Measurements from ENCODE around the gene TLDC2. TPM values are rescaled to one million over a fixed set of nuclear protein-coding genes. Genes with fewer than 3 reads are reported as not detected.
"Not testable (repeated sequence)": the region's sequence is repeated elsewhere in the genome, so short reads cannot be mapped to it uniquely, and the experiment has no call there.

TLDC2 gene
- polyA plus RNA-seq, 1 donor from 2014 or later: not detected

- Histone ChIP-seq H3K27me3 (ENCODE audit: insufficient read depth, low read depth, low read length) (no peaks in the 10 kb centered on the region), H3K27ac (ENCODE audit: low read length) (no peak overlapping the region), H4K20me1 (ENCODE audit: insufficient read depth) (no peaks in the 10 kb centered on the region), H3K9me3 (ENCODE audit: low read length) (no peaks in the 10 kb centered on the region), H3K79me2 (replicated peaks; ENCODE audit: insufficient read depth, low read length) (no peaks in the 10 kb centered on the region), H3K9me2 (ENCODE audit: insufficient read depth, low read length) (no peaks in the 10 kb centered on the region), H3K36me3 (ENCODE audit: insufficient read depth, low read length) (no peaks in the 10 kb centered on the region), H3K9ac (ENCODE audit: low read length) (no peak overlapping the region), H2AFZ (ENCODE audit: low read depth, low read length) (no peak overlapping the region), H3K4me2 (ENCODE audit: low read length) (no peak overlapping the region), H3K4me3 (ENCODE audit: low read length) (no peak overlapping the region), H3F3A (ENCODE audit: insufficient read depth, low read length, poor library complexity, severe bottlenecking) (no peaks in the 10 kb centered on the region)
- no peak for TF ChIP-seq SMC3 (conservative IDR thresholded peaks at IDR 0.05; ENCODE audit: poor library complexity)
- no peak for TF ChIP-seq EZH2 (IDR thresholded peaks at IDR 0.05; ENCODE audit: borderline replicate concordance, insufficient read depth, low read length, poor library complexity, severe bottlenecking)
- no peak for TF ChIP-seq POLR2AphosphoS5 (IDR thresholded peaks at IDR 0.05)
- no peak for TF ChIP-seq EP300 (conservative IDR thresholded peaks at IDR 0.05; ENCODE audit: poor library complexity, severe bottlenecking)
- TF ChIP-seq, protein P1, sequence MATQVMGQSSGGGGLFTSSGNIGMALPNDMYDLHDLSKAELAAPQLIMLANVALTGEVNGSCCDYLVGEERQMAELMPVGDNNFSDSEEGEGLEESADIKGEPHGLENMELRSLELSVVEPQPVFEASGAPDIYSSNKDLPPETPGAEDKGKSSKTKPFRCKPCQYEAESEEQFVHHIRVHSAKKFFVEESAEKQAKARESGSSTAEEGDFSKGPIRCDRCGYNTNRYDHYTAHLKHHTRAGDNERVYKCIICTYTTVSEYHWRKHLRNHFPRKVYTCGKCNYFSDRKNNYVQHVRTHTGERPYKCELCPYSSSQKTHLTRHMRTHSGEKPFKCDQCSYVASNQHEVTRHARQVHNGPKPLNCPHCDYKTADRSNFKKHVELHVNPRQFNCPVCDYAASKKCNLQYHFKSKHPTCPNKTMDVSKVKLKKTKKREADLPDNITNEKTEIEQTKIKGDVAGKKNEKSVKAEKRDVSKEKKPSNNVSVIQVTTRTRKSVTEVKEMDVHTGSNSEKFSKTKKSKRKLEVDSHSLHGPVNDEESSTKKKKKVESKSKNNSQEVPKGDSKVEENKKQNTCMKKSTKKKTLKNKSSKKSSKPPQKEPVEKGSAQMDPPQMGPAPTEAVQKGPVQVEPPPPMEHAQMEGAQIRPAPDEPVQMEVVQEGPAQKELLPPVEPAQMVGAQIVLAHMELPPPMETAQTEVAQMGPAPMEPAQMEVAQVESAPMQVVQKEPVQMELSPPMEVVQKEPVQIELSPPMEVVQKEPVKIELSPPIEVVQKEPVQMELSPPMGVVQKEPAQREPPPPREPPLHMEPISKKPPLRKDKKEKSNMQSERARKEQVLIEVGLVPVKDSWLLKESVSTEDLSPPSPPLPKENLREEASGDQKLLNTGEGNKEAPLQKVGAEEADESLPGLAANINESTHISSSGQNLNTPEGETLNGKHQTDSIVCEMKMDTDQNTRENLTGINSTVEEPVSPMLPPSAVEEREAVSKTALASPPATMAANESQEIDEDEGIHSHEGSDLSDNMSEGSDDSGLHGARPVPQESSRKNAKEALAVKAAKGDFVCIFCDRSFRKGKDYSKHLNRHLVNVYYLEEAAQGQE (IDR thresholded peaks at IDR 0.05; ENCODE audit: borderline replicate concordance): no peak
- TF ChIP-seq, protein P2, sequence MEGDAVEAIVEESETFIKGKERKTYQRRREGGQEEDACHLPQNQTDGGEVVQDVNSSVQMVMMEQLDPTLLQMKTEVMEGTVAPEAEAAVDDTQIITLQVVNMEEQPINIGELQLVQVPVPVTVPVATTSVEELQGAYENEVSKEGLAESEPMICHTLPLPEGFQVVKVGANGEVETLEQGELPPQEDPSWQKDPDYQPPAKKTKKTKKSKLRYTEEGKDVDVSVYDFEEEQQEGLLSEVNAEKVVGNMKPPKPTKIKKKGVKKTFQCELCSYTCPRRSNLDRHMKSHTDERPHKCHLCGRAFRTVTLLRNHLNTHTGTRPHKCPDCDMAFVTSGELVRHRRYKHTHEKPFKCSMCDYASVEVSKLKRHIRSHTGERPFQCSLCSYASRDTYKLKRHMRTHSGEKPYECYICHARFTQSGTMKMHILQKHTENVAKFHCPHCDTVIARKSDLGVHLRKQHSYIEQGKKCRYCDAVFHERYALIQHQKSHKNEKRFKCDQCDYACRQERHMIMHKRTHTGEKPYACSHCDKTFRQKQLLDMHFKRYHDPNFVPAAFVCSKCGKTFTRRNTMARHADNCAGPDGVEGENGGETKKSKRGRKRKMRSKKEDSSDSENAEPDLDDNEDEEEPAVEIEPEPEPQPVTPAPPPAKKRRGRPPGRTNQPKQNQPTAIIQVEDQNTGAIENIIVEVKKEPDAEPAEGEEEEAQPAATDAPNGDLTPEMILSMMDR (IDR thresholded peaks at IDR 0.05; ENCODE audit: poor library complexity, severe bottlenecking): no peak
- no peak for TF ChIP-seq RAD21 (conservative IDR thresholded peaks at IDR 0.05)
- no peak for TF ChIP-seq MXI1 (conservative IDR thresholded peaks at IDR 0.05; ENCODE audit: poor library complexity, severe bottlenecking)
- TF ChIP-seq TAF1 (IDR thresholded peaks at IDR 0.05; ENCODE audit: low read depth): no peak
Observed at GRCh38 chr20:36929691-36930090, 53.8 kb downstream of the TLDC2 start.

- not testable (repeated sequence) for H3K79me2 ChIP-seq (replicated peaks; ENCODE audit: insufficient read depth, low read length); H3K9me2 ChIP-seq (ENCODE audit: insufficient read depth, low read length); H3K27ac ChIP-seq (ENCODE audit: low read length); H3K9me3 ChIP-seq (ENCODE audit: low read length); H3K9ac ChIP-seq (ENCODE audit: low read length); H2AFZ ChIP-seq (ENCODE audit: low read depth, low read length); H3F3A ChIP-seq (ENCODE audit: insufficient read depth, low read length, poor library complexity, severe bottlenecking); H3K27me3 ChIP-seq (ENCODE audit: insufficient read depth, low read depth, low read length); H3K4me2 ChIP-seq (ENCODE audit: low read length); H3K36me3 ChIP-seq (ENCODE audit: insufficient read depth, low read length); H4K20me1 ChIP-seq (ENCODE audit: insufficient read depth); H3K4me3 ChIP-seq (ENCODE audit: low read length)
Observed at GRCh38 chr20:36932067-36932466, 56.1 kb downstream of the TLDC2 start.

Data from neural cell (in vitro differentiated cells).